Liver (tissue), 9 donors: ENCODE results near the gene UBTD1. TPM values are rescaled to one million over a fixed set of nuclear protein-coding genes. Genes with fewer than 3 reads are reported as not detected.

Experiments used
- DNase-seq: peaks from one replicate; pipeline ENCODE4 v3.0.0-alpha.2; 2017; ENCODE audit warnings: low spot score
- H3K27ac ChIP-seq, 2 donors: one replicate each; pipeline ENCODE4 v1.7.0; 2013; ENCODE audit warnings: inconsistent platforms in 2 of 2, low read length in 2 of 2, control low read depth in 1 of 2, low read depth in 1 of 2, mild to moderate bottlenecking in 1 of 2
- H3K27me3 ChIP-seq, 4 donors: one replicate each; pipeline versions ENCODE4 v1.6.1 to v1.7.0; 2013; ENCODE audit warnings: low read length in 3 of 4, inconsistent platforms in 1 of 4, mild to moderate bottlenecking in 1 of 4, moderate library complexity in 1 of 4; ENCODE audit not compliant: control insufficient read depth in 4 of 4, insufficient read depth in 4 of 4
- H3K36me3 ChIP-seq, 4 donors: one replicate each; pipeline versions ENCODE4 v1.6.1 to v1.7.0; 2013; ENCODE audit warnings: low read length in 3 of 4, mild to moderate bottlenecking in 3 of 4, low read depth in 1 of 4, moderate library complexity in 1 of 4; ENCODE audit not compliant: control insufficient read depth in 4 of 4, insufficient read depth in 3 of 4
- H3K4me1 ChIP-seq, 4 donors: one replicate each; pipeline versions ENCODE4 v1.6.1 to v1.7.0; 2013; ENCODE audit warnings: low read length in 3 of 4, mild to moderate bottlenecking in 3 of 4, moderate library complexity in 1 of 4; ENCODE audit not compliant: control insufficient read depth in 4 of 4, insufficient read depth in 4 of 4
- H3K4me3 ChIP-seq, 3 donors: one replicate each; pipeline versions ENCODE4 v1.6.1 to v1.7.0; 2013; ENCODE audit warnings: low read length in 3 of 3, control low read depth in 1 of 3, low read depth in 1 of 3, mild to moderate bottlenecking in 1 of 3
- H3K9ac ChIP-seq, 2 donors: one replicate each; pipeline ENCODE4 v1.7.0; 2013; ENCODE audit warnings: low read length in 2 of 2, mild to moderate bottlenecking in 2 of 2, moderate library complexity in 2 of 2, control low read depth in 1 of 2, low read depth in 1 of 2
- H3K9me3 ChIP-seq, 4 donors: one replicate each; pipeline versions ENCODE4 v1.6.1 to v1.7.0; 2013; ENCODE audit warnings: low read length in 3 of 4; ENCODE audit not compliant: control insufficient read depth in 4 of 4
- ATF3 ChIP-seq: IDR thresholded peaks from 2 replicates; pipeline ENCODE4 v1.6.1; 2016; ENCODE audit warnings: antibody characterized with exemption
- CTCF ChIP-seq: fragments of 150-350 bp; IDR thresholded peaks from 2 replicates; pipeline ENCODE4 v1.5.1; 2017; ENCODE audit warnings: improper control_type of control experiment, low read depth, low read length; ENCODE audit not compliant: missing input control
- EGR1 ChIP-seq, 2 donors: IDR thresholded peaks; 2 replicates each; pipeline ENCODE4 v1.6.1; 2016 to 2018; ENCODE audit warnings: antibody characterized with exemption in 2 of 2, low read depth in 2 of 2
- FOXA1 ChIP-seq: IDR thresholded peaks from 2 replicates; pipeline ENCODE4 v1.6.1; 2016; ENCODE audit warnings: antibody characterized with exemption
- GABPA ChIP-seq, 2 donors: IDR thresholded peaks in 1 of 2; conservative IDR thresholded peaks in 1 of 2; 2 replicates each; pipeline ENCODE4 v1.6.1; 2016; ENCODE audit warnings: antibody characterized with exemption in 2 of 2, mild to moderate bottlenecking in 1 of 2, moderate library complexity in 1 of 2
- HNF4A ChIP-seq, 2 donors: conservative IDR thresholded peaks; 2 replicates each; pipeline ENCODE4 v1.6.1; 2016; ENCODE audit warnings: antibody characterized with exemption in 2 of 2, mild to moderate bottlenecking in 2 of 2
- HNF4G ChIP-seq: IDR thresholded peaks from 2 replicates; pipeline ENCODE4 v1.6.1; 2016; ENCODE audit warnings: antibody characterized with exemption
- JUND ChIP-seq, 2 donors: IDR thresholded peaks; 2 replicates each; pipeline ENCODE4 v1.6.1; 2016; ENCODE audit warnings: antibody characterized with exemption in 2 of 2
- MAX ChIP-seq: IDR thresholded peaks from 2 replicates; pipeline ENCODE4 v1.6.1; 2016; ENCODE audit warnings: antibody characterized with exemption
- NR2F2 ChIP-seq: IDR thresholded peaks from 2 replicates; pipeline ENCODE4 v1.6.1; 2016; ENCODE audit warnings: antibody characterized with exemption
- RAD21 ChIP-seq, 2 donors: IDR thresholded peaks; 2 replicates each; pipeline ENCODE4 v1.6.1; 2016; ENCODE audit warnings: antibody characterized with exemption in 2 of 2, mild to moderate bottlenecking in 2 of 2
- REST ChIP-seq: IDR thresholded peaks from 2 replicates; pipeline ENCODE4 v1.6.1; 2016; ENCODE audit warnings: antibody characterized with exemption, mild to moderate bottlenecking
- SP1 ChIP-seq: IDR thresholded peaks from 2 replicates; pipeline ENCODE4 v1.6.1; 2018; ENCODE audit warnings: antibody characterized with exemption, mild to moderate bottlenecking
- TAF1 ChIP-seq: conservative IDR thresholded peaks from 2 replicates; pipeline ENCODE4 v1.6.1; 2016; ENCODE audit warnings: antibody characterized with exemption, mild to moderate bottlenecking
- ZBTB33 ChIP-seq: IDR thresholded peaks from 2 replicates; pipeline ENCODE4 v1.6.1; 2016; ENCODE audit warnings: antibody characterized with exemption
- WGBS: extraction: QIAGEN DNeasy Blood & Tissue Kit; methylation state at CpG from one replicate; pipeline ENCODE4 v1.1.7; 2013; 5-methylcytosine and 5-hydroxymethylcytosine counted together
- polyA plus RNA-seq, 2 donors: library from polyadenylated mRNA; stranded (reverse) in 1 of 2; unstranded in 1 of 2; fragments of 200-250 nt in 1 of 2; fragments of >200 nt in 1 of 2; fragmentation: Nextera tagmentation in 1 of 2; extraction: Ambion mirVana in 1 of 2; gene quantifications; one replicate each; pipeline versions ENCODE4 v1.2.1 to v1.2.3, GENCODE V29; 2013 to 2015
- total RNA-seq, 2 donors: library from RNA; depleted of rRNA; stranded (reverse); fragments of >200 nt; gene quantifications; one replicate each; pipeline ENCODE4 v1.2.3, GENCODE V29; 2014
- donor health status: healthy.
- donor health status: healthy.
- donor health status: healthy.
- donor health status: healthy.
- donor health status: healthy.

The UBTD1 gene
- total and polyA plus RNA-seq, 4 donors, result 2.7 to 11.0 (median 9.3) TPM

GRCh38 chr10:97533888-97534287 is 35.2 kb downstream of the UBTD1 start:
- Histone ChIP-seq H3K36me3 (no peaks in the 10 kb centered on the region), H3K27me3 (no peaks in the 10 kb centered on the region), H3K4me1 (no peaks in the 10 kb centered on the region), H3K4me3 (no peak overlapping the region), H3K9me3 (no peaks in the 10 kb centered on the region), H3K9ac (no peak overlapping the region), H3K27ac (no peak overlapping the region)
- WGBS, result 82% methylated on average over 6 of the region's 6 CpGs
- TF ChIP-seq EGR1 (IDR thresholded peaks at IDR 0.05; ENCODE audit: low read depth in 2 of 2) (no peak), MAX (no peak), CTCF (no peak)
- DNase-seq, result no peak

GRCh38 chr10:97534746-97535367 is 36.1 kb downstream of the UBTD1 start:
- DNase-seq, result no peak
- no peak overlapping the region for H3K9ac ChIP-seq
- TF ChIP-seq ATF3, result no peak
- TF ChIP-seq FOXA1, result no peak
- peak; percentile 12 for TF ChIP-seq CTCF
- TF ChIP-seq MAX, result no peak
- no peak for TF ChIP-seq REST
- no peak for TF ChIP-seq HNF4A (conservative IDR thresholded peaks at IDR 0.05)
- TF ChIP-seq SP1, result no peak
- no peak for TF ChIP-seq HNF4G
- TF ChIP-seq EGR1 (IDR thresholded peaks at IDR 0.05; ENCODE audit: low read depth in 2 of 2), result no peak
- TF ChIP-seq NR2F2, result no peak
- no peak for TF ChIP-seq ZBTB33
- TF ChIP-seq GABPA (IDR thresholded peaks at IDR 0.05 in 1 of 2, conservative IDR thresholded peaks at IDR 0.05 in 1 of 2), result no peak
- TF ChIP-seq JUND (IDR thresholded peaks at IDR 0.05), result no peak
- TF ChIP-seq TAF1, result no peak
- peak; percentile 34 to 58 for TF ChIP-seq RAD21 (IDR thresholded peaks at IDR 0.05)
- no peak overlapping the region for H3K4me3 ChIP-seq
- 90% methylated on average over 6 of the region's 6 CpGs for WGBS
- no peaks in the 10 kb centered on the region for H3K9me3 ChIP-seq
- no peak overlapping the region for H3K27ac ChIP-seq
- H3K36me3 ChIP-seq, result no peaks in the 10 kb centered on the region
- H3K27me3 ChIP-seq, result no peaks in the 10 kb centered on the region
- H3K4me1 ChIP-seq, result no peaks in the 10 kb centered on the region
